ENCODE data around the gene TIE1. TPM values are rescaled to one million over a fixed set of nuclear protein-coding genes. Genes with fewer than 3 reads are reported as not detected.
"Not testable (repeated sequence)": the region's sequence is repeated elsewhere in the genome, so short reads cannot be mapped to it uniquely, and the experiment has no call there.

Gene TIE1
- total RNA-seq, 1 experiment from 2014 or later: 0.84 TPM

DNA sequence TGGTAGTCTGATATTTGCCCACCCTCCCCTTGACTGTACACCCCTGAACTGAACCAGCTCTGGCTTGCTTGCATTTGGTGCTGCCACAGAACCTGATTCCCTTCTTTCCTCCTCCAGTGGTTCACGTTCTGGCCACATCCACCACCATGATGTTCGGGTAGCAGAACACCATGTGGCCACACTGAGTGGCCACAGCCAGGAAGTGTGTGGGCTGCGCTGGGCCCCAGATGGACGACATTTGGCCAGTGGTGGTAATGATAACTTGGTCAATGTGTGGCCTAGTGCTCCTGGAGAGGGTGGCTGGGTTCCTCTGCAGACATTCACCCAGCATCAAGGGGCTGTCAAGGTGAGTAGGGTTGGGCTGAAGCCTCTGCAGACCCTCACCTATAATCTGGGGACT lies 59.8 kb downstream of the TIE1 start:
- DNase-seq (ENCODE audit: low read depth): peak; percentile 49

GRCh38 chr1:43363283-43363934 lies 62.6 kb downstream of the TIE1 start:
- peak; percentile 41 for DNase-seq (ENCODE audit: low read depth)

DNA sequence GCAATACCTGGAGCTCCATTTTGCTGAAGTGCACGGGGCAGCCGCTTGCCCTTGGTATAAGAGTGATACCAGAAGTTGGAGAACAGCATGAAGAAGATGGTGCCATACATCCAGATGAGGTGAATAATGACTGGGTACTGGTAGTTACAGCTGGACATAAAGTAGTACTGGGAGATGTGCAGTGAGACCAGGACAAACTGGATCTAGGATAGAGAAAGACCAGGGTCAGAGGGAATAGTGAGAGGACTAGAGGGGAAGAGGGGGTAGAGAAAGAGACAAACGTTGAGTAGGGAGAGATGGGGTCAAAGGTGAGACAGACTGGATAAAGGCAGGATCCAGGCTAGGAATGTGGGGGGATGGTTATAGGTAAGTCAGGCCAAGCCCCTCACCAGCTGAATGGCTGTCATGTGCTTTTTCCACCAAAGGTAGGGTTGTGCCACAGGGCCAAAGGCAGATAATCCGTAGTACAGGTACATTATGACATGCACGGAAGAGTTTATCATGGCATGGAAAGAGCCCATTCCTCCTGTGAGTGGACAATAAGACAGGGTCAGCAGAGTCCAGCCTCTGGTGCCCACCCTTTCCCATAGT lies 63.2 kb downstream of the TIE1 start:
- DNase-seq (ENCODE audit: low read depth): no peak

DNA sequence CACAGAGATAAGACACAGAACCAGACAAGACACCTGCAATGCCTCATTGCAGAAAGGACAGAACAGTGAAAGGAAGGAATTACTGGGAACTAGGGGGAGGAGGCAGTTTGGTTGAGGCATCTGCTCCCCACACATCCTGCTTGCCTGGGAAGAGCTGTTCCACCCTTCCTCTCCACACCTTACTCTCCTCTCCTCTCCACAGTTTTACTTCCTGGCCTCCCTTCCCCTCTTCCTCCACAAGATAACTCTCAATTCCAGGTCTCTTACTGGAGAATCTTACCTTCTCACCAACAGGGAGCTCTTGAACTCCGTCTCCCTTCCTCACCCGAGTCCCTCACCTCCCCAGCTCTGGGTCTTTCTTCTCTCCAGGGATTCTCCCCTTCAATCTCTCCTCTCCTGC lies 64.9 kb downstream of the TIE1 start:
- no peak for DNase-seq (ENCODE audit: low read depth)

DNA sequence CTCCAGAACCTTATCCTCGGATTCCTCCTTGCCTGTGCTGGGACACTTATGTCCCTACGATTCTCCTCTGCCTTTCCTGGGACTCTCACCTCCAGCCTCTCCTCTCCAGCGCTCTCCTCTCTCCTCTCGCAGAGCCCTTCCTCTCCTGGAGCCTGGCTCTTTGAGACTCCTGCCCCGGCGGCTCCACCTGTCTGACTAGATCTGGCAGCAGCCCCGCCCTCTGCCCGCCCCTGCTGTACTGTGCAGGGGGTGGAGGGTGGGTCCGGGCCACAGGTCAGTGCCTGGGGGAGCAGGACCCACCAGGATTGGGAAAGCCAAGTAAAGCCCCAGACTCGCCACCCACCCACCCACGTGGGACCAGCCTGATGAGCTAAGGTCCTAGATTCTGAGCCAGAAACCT lies 65.4 kb downstream of the TIE1 start:
- DNase-seq (ENCODE audit: low read depth): no peak

DNA sequence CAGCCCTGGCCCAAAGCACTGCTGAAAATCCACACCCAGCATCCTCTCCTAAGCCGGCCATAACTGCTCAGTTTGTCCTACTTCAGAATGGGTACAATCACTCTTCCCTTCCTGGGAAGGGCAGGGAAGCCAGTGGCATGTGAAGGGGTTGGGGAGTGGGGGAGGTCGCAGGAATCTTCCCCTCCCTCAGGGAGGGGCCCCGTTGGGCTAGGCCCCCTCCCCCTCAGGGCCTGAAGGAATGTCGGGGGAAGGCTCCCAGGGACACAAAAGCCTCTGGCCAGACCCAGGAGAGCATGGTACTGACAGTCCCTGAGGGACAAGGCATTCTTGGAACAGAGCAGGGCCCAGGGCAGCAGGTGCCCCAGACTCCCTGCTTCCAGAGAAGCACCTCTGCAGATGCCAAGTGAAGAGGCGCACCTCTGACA lies 65.8 kb downstream of the TIE1 start:
- DNase-seq (ENCODE audit: low read depth): no peak

- DNase-seq (ENCODE audit: low read depth): no peak
Measured at GRCh38 chr1:43367026-43367903, 66.5 kb downstream of the TIE1 start.

GRCh38 chr1:43367904-43368645 lies 67.3 kb downstream of the TIE1 start, which contains the start of gene ELOVL1:
TSS of gene ELOVL1 (minus strand) at chr1:43368011. CDS start at chr1:43365609, 2,402 bp downstream.
- DNase-seq (ENCODE audit: low read depth): peak; percentile 92

- no peak for DNase-seq (ENCODE audit: low read depth)
Measured at GRCh38 chr1:43368646-43369020, 67.9 kb downstream of the TIE1 start.

DNA sequence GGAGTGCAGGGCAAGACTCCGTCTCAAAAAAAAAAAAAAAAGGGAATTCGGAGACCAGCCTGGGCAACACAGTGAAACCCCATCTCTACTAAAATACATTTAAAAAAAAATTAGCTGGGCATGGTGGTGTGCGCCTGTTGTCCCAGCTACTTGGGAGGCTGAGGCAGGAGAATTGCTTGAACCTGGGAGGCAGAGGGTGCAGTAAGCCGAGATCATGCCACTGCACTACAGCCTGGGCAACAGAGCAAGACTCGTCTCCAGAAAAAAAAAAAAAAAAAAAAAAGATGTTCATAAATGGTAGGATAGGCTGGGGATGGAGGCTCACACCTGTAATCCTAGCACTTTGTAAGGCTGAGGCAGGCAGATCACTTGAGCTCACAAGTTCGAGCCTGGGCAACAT lies 69.0 kb downstream of the TIE1 start:
- DNase-seq (ENCODE audit: low read depth): not testable (repeated sequence)

- no peak for DNase-seq (ENCODE audit: low read depth)
Measured at GRCh38 chr1:43370564-43370963, 69.8 kb downstream of the TIE1 start.

GRCh38 chr1:43372172-43372571 lies 71.4 kb downstream of the TIE1 start:
- DNase-seq (ENCODE audit: low read depth): no peak

Other genes starting within 250 kb of the TIE1 start
- 175 and 197 TPM in 2 replicates for gene EBNA1BP2, start 128.7 kb upstream of the TIE1 start, total RNA-seq (2014; rRNA removed; shearing (Covaris generic))
- gene CFAP57, start 128.7 kb upstream of the TIE1 start, total RNA-seq (2014; rRNA removed; shearing (Covaris generic)): 0.10 and 0.48 TPM in 2 replicates
- not detected in 2 replicates for gene TMEM125, start 31.0 kb upstream of the TIE1 start, total RNA-seq (2014; rRNA removed; shearing (Covaris generic))
- not detected in 2 replicates for gene C1orf210, start 15.4 kb upstream of the TIE1 start, total RNA-seq (2014; rRNA removed; shearing (Covaris generic))
- gene MPL, start 36.8 kb downstream of the TIE1 start, total RNA-seq (2014; rRNA removed; shearing (Covaris generic)): not detected in 2 replicates
- 410 and 459 TPM in 2 replicates for gene CDC20, start 58.0 kb downstream of the TIE1 start, total RNA-seq (2014; rRNA removed; shearing (Covaris generic))
- gene ELOVL1, start 67.0 kb downstream of the TIE1 start, total RNA-seq (2014; rRNA removed; shearing (Covaris generic)): 105 and 147 TPM in 2 replicates
- gene MED8, start 88.8 kb downstream of the TIE1 start, total RNA-seq (2014; rRNA removed; shearing (Covaris generic)): 79.4 and 81.3 TPM in 2 replicates
- gene SZT2, start 88.9 kb downstream of the TIE1 start, total RNA-seq (2014; rRNA removed; shearing (Covaris generic)): 10.9 and 12.5 TPM in 2 replicates
- 115 and 132 TPM in 2 replicates for gene HYI, start 152.9 kb downstream of the TIE1 start, total RNA-seq (2014; rRNA removed; shearing (Covaris generic))
- 34.5 and 39.7 TPM in 2 replicates for gene PTPRF, start 229.9 kb downstream of the TIE1 start, total RNA-seq (2014; rRNA removed; shearing (Covaris generic))